Stimulated activated CD4-positive, alpha-beta T cell treated with anti-CD3 and anti-CD28 coated beads, TNF-alpha, amount 100 ng/mL, for 24 hours (primary cell): ENCODE data around the gene UBQLN4.
"Not testable (repeated sequence)": the region's sequence is repeated elsewhere in the genome, so short reads cannot be mapped to it uniquely, and the experiment has no call there.

Experiments
- DNase-seq, 3 experiments: peaks; one replicate each; pipeline ENCODE4 v3.0.0-alpha.2; 2020; ENCODE audit warnings: low read depth in 3 of 3

Gene UBQLN4

DNA sequence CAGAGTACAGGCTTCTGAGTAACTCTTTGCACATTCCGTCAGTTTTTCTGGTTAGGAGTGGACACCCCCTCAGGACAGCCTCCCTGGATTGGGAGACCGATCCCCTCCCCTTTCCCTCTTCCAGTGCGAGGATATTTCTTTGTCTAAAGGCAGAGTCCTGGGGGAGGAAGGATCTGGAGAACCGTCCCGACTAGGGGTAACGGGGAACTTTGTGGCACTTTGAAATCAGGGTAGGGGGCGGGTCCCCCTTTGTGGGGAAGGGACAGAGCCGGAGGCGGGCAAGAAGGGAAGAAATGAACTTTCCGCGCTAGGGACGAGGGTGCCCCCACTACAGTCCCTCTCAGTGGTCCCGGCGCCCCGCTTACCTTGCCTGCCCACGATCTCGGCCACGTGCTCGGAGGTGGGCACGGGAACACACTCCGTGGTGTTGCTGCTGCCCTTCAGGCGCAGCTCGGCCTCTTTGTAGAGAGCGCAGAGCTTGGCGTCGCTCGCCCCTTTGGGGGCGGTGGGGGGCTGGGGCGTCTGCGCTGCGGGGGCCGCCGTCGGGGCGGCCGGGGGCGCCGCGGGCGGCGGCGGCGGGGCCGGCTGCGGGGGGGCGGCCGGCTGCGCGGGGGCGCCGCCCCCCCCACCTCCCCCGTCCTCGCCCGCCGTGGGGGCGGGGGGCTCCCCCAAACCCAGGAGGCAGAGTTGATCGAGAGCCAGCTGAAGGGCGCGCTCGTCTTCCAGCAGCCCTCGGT, 27.8 kb upstream of the UBQLN4 start:
- no peak for DNase-seq

GRCh38 chr1:156080863-156081179, 27.2 kb upstream of the UBQLN4 start:
- no peak for DNase-seq

- DNase-seq: no peak
Observed at GRCh38 chr1:156080241-156080862, 26.8 kb upstream of the UBQLN4 start.

DNA sequence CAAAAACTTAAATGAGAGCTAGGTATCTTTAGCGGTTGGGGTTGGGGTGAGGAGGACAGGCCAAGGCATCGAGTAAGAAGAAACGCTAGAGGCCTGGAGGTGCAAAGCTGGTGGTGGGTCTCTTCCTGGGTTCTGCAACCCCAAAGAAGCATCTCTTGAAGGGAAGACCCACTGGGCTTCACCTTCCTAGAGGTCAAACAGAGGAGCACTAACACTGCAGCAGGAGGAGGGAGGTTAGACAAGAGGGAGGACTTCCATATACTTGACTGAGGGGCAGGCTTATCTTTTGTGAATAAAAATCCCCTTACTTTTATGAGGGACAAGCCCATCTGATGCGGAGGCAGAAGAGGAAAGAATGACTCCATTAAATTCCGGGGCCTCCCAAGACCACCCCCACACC, 26.2 kb upstream of the UBQLN4 start:
- DNase-seq: no peak

DNA sequence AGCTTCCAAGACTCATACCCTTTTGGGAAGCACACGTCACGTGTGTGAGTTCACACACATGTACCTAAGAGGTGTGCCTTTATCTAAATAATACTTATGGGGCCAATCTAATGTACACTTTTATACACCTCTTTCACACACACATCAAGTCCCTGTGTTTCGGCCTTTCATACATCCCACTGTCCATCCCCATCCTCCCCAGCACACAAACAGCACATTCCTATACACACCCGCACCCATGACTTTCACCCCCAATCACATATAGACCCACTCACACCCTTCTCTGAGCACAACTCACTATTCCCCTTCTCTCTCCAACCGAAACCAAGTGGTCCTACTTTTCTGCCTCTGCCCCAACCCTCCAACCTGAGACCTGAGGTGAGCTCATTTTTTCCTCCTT, 25.1 kb upstream of the UBQLN4 start:
- no peak for DNase-seq

DNA sequence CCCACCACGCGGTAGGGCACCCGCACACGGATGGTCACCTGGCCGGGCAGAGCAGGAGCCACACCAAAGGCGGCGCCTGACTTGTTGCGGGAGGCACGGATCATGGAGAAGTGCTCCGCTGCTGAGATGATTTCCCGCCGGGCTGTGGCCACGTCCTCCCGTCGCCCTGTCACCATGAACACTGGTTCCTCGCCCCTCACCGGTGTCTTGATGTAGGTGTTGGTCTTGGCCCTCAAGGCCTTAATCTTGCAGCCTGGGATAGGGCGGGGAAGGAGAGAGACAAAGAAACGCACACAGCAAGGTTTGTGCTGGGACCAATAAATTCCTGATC, 23.8 kb upstream of the UBQLN4 start:
- no peak for DNase-seq

DNA sequence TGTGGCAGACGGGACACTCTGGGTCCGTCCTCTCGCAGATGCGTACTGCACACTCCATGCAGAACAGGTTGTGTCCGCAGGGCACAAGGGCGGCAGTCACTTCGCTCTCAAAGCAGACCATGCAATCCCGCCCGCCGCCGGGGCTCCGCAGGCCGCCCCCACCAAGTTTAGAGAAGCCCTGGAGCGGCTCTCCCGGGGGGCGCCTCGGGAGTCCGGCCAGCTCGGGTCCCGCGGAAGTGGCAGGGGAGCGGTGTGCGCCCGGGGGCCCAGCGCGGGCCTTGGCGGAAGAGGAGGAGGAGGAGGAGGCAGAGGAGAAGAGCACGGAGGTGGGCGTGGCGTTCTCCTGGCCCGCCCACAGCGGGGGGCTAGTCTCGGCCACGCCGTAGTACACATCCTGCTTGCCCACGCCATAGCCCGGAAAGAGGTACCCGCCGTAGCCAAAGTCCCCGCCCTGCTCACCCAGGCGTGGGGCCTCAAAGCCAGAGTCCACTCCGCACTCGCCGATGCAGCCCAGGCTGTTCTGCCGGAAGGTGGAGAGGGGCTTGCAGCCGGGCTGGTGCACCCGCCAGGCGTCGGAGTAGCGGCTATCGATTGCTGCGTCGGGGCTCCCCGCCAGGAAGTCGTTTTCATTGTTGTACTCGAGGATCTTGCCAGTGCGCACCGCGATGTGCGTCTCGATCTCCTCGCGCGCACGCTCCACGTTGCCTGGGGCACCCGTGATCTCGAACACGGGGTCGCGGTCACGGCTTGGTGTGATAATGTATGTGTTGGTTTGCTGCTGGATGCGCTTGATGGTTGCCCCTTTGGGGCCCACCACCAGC, 23.2 kb upstream of the UBQLN4 start:
- DNase-seq: no peak

DNA sequence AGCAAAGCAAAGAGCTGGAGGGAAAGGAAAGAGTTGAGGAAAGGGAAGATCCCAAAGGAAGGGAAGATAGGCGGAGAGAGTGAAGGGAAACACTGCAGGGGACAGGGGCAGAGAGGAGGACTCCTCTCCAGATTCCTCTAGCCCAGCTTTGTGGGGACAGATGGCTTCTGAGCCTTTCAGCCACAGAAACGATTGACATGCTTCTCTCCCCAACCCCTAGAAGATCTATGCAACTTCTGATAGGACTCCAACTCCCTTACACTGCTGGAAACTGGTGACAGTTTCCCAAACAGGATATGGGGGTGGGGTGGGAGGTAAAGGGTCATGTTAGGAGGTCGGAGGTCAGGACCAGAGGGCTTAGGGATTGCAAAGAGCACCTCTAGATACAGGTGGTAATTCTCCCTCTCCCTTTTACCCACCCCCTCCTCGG, 22.2 kb upstream of the UBQLN4 start:
- no peak for DNase-seq

GRCh38 chr1:156075162-156075561, 21.6 kb upstream of the UBQLN4 start:
- no peak for DNase-seq

GRCh38 chr1:156074661-156075060, 21.1 kb upstream of the UBQLN4 start:
- DNase-seq: no peak

DNA sequence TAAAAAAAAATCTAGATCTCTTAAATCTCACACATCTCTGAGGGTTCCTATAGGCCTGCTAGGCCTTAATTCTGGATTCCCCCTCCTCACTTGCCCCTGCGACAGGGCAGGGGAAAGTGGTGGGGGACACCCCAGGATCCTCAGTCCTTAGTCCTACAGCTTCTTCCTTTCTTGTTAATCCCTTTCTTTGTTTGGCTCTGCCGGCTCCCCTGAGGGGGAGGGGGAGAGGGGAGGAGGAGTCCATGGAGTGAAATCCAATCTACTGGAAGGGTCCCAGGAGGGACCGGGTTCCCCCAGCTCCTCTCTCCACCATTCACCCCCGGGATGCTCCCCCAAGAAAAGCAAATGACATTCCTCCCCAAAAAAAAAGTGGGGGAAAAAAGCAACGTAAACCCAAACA, 20.1 kb upstream of the UBQLN4 start:
- no peak for DNase-seq

DNA sequence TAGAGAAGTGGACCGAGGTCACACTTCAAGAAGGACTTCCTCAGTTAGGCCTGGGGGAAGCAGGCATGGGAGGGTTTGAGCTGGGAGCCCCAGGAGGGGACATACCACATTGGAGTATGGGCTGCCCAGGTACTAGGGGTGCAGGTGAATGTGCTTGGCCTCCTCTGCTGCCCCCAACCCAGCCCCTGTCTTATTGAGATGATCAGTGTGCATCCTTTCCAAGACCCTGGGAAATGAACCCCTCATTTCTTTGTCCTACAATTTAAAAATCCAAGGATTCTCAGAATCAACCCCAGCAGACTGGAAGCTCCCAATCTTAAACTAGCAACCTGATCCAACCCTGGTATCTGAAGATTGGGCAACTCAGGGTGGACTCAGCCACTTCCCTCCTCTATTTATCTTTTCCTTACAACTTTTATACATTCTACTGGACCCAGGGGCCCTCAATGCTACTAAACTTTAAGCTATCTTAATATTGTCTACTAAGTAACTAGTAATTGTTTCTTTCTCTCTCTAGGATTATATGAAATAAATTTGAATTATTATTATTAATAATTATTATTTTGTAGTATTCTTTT, 19.6 kb upstream of the UBQLN4 start:
- no peak for DNase-seq

DNA sequence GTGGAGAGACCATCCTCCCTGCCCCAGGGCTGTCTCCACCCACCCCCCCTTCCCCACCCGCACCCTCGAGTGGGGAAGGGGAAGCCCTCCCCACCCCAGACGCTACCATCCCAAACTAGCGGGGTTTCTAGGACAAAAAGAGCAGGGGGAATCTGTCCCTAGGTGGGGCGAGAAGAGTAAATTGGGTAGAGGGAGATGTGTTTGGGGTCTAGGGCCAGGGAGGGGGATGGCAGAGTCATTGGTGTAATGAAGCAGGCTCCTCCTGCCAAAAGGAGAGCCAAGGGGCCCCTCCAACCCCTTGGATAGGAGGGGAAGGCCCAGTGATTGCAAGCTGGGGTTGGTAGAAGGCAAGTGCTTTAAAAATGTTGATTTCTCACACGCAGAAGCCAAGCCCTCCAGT, 18.7 kb upstream of the UBQLN4 start:
- DNase-seq: no peak

DNA sequence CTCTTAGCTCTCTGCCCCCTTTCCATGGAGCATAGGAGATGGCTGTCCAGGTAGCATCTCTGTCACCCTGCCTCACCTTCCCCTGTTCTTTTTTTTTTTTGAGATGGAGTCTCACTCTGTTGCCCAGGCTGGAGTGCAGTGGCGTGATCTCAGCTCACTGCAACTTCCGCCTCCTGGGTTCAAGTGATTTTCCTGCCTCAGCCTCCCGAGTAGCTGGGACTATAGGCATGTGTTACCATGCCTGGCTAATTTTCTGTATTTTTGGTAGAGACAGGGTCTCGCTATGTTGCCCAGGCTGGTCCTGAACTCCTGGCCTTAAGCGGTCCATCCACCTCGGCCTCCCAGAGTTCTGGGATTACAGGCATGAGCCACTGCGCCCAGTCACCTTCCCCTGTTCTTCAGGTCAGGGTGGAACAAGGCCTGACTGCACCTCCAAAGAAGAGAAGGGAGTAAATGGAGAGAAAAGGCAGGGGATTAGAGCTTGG, 17.8 kb upstream of the UBQLN4 start:
- DNase-seq: not testable (repeated sequence)

GRCh38 chr1:156070548-156070947, 16.9 kb upstream of the UBQLN4 start:
- DNase-seq: no peak

DNA sequence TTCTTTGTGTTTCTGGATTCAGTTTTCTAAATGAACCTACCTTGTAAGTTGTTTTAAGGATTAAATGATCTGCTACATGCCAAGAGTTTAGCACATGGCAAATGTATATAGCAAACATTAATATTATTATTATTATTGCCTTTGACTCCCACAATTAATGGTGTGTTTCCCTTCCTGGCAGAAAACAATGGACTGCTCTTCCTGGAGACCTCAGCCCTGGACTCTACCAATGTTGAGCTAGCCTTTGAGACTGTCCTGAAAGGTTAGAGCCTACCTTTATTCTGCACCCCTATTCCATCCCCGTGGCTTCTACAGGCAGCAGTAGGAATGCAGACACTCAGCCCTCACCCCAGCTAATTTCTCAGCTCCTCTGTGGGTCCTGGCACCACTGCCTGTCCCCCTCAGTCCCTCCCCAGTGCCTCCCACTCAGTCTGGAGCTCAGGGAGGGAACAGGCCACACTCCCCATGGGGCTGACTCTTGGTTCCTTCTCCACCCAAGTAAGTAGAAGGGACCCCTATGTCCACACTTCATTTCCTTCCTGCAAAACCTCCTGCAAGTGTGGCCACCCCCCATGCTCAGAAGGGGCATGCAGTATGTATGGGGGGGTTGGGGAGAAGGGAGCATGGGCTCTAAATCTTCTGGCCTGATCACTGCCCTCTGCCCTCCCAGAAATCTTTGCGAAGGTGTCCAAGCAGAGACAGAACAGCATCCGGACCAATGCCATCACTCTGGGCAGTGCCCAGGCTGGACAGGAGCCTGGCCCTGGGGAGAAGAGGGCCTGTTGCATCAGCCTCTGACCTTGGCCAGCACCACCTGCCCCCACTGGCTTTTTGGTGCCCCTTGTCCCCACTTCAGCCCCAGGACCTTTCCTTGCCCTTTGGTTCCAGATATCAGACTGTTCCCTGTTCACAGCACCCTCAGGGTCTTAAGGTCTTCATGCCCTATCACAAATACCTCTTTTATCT, 16.2 kb upstream of the UBQLN4 start:
- no peak for DNase-seq

- DNase-seq: no peak
Observed at GRCh38 chr1:156067262-156067661, 13.7 kb upstream of the UBQLN4 start.

GRCh38 chr1:156065871-156066270, 12.3 kb upstream of the UBQLN4 start:
- no peak for DNase-seq

- no peak for DNase-seq
Observed at GRCh38 chr1:156065212-156065611, 11.6 kb upstream of the UBQLN4 start.

GRCh38 chr1:156064615-156065014, 11.0 kb upstream of the UBQLN4 start:
- no peak for DNase-seq

DNA sequence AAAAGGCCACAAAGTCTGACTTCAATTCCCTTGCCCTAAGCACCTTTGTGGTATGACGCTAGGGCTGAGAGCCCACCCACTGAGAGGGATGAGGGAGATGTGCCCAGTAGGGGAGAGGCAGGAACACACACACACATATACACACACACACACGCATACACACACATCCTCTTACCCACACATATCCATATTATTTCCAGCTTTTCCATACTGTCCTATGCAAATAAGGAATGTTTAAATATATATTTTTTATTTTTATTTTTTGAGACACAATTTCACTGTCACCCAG, 10.3 kb upstream of the UBQLN4 start:
- no peak for DNase-seq

DNA sequence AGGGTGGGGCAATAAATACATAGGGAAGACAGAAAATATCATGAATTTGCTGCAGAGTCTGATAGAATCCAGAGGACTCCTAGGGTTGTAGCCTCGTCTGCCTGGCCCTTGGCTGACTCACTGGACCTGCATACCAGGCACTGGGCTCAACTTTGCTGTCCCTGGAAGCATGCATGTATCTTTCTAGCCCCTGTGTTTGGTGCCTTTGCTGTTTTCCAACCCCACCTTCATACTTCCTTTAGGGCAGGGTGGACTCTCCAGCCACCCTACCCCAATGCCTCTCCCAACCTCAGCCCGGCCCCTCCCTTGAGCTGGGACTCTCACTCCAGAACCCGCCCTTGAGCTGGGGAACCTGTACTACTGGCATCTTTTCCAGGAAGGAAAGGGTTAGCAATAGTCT, 8.6 kb upstream of the UBQLN4 start:
- DNase-seq: no peak
